ENCODE measurements around the gene MRPS21.
"Not testable (repeated sequence)": the region's sequence is repeated elsewhere in the genome, so short reads cannot be mapped to it uniquely, and the experiment has no call there.

Gene MRPS21

DNA sequence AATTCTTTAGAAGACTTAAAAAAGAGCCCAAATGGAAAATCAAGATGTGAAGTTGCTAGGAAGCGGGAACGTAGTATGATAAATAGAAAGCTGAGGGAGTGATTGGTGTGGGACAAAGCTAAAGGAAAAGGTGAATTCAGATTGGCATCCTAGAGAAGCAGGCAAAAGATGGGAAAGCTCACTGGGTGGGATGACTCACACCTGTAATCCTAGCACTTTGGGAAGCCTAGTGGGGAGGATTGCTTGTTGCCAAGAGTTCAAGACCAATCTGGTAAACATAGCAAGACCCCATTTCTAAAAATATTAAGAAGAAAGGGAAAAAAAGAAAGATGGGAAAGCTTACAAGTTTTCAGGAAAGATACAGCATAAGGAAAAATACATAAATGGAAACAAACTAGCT, 1.8 kb downstream of the MRPS21 start:
- H3K79me2 ChIP-seq (ENCODE audit: low read length) = peaks cover 34% of the 10 kb centered on the region
- H3K27ac ChIP-seq (ENCODE audit: low read length) = no peak overlapping the region
- H3K9me3 ChIP-seq (ENCODE audit: insufficient read depth, low read length) = no peaks in the 10 kb centered on the region
- H3K36me3 ChIP-seq (replicated peaks; ENCODE audit: low read depth, low read length) = peaks cover 24% of the 10 kb centered on the region
- no peaks in the 10 kb centered on the region for H3K27me3 ChIP-seq (ENCODE audit: low read depth, low read length)
- no peak overlapping the region for H2AFZ ChIP-seq (ENCODE audit: low read depth, low read length)
- no peak overlapping the region for H3K9ac ChIP-seq (ENCODE audit: low read length)
- TF ChIP-seq EZH2phosphoT487 (IDR thresholded peaks at IDR 0.05; ENCODE audit: low read depth) = no peak
- no peak for TF ChIP-seq CTCF (IDR thresholded peaks at IDR 0.05; ENCODE audit: low read depth, low read length)
- peaks cover 6% of the 10 kb centered on the region for H3K4me1 ChIP-seq (ENCODE audit: low read length)
- no peaks in the 10 kb centered on the region for H4K20me1 ChIP-seq (ENCODE audit: insufficient read depth, low read length)
- no peak overlapping the region for H3K4me3 ChIP-seq (ENCODE audit: low read length)
- no peak overlapping the region for H3K4me2 ChIP-seq (ENCODE audit: low read length)

DNA sequence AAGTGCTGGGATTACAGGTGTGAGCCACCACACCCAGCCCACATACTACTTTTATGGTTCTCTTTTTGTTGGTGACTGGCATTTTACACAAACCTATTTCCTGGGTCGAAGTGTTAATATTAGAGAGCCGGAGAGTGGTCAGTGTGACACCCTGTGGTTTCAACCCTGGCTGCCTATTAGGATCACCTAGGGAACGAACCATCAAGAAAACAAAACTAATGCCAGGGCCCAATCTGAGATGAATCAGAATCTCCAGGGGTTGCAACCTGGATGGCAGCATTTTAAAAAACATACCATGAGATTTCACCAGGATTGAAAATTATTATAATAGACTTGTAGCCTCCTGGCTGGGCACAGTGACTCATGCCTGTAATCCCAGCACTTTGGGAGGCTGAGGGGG, 6.1 kb downstream of the MRPS21 start:
- H3K4me1 ChIP-seq (ENCODE audit: low read length) = no peaks in the 10 kb centered on the region
- TF ChIP-seq EZH2phosphoT487 (IDR thresholded peaks at IDR 0.05; ENCODE audit: low read depth) (no peak), CTCF (IDR thresholded peaks at IDR 0.05; ENCODE audit: low read depth, low read length) (no peak)
- H3K36me3 ChIP-seq (replicated peaks; ENCODE audit: low read depth, low read length) = peaks cover 46% of the 10 kb centered on the region
- peaks cover 24% of the 10 kb centered on the region for H3K79me2 ChIP-seq (ENCODE audit: low read length)
- no peaks in the 10 kb centered on the region for H3K27me3 ChIP-seq (ENCODE audit: low read depth, low read length)
- no peaks in the 10 kb centered on the region for H4K20me1 ChIP-seq (ENCODE audit: insufficient read depth, low read length)
- no peaks in the 10 kb centered on the region for H3K9me3 ChIP-seq (ENCODE audit: insufficient read depth, low read length)
- no peak overlapping the region for H3K9ac ChIP-seq (ENCODE audit: low read length)
- no peak overlapping the region for H3K4me3 ChIP-seq (ENCODE audit: low read length)
- H3K27ac ChIP-seq (ENCODE audit: low read length) = no peak overlapping the region
- H2AFZ ChIP-seq (ENCODE audit: low read depth, low read length) = no peak overlapping the region
- H3K4me2 ChIP-seq (ENCODE audit: low read length) = no peak overlapping the region

DNA sequence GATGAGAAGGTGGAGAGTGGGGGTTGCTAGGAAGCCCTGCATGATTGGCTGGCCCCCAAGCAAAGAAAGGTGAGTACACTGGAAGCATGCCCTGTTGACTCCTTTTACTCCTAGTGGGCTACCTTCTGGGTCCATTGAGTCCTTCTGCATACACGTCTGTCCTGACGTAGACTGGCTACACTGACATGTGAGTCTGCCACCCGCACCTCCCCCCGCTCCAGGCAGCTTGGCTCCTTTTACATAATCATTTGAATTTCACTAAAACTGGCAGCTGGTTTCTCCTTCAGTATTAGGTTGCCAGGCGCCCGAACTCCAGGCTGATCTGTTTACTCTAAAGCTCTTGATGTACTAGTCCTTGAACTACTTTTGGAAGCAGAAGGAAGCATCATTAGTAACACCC, 8.7 kb downstream of the MRPS21 start:
- H3K27me3 ChIP-seq (ENCODE audit: low read depth, low read length) = no peaks in the 10 kb centered on the region
- H3K9ac ChIP-seq (ENCODE audit: low read length) = no peak overlapping the region
- peaks cover 4% of the 10 kb centered on the region for H3K79me2 ChIP-seq (ENCODE audit: low read length)
- H4K20me1 ChIP-seq (ENCODE audit: insufficient read depth, low read length) = no peaks in the 10 kb centered on the region
- H3K4me2 ChIP-seq (ENCODE audit: low read length) = no peak overlapping the region
- H3K36me3 ChIP-seq (replicated peaks; ENCODE audit: low read depth, low read length) = peaks cover 44% of the 10 kb centered on the region
- H3K4me3 ChIP-seq (ENCODE audit: low read length) = no peak overlapping the region
- no peak overlapping the region for H3K27ac ChIP-seq (ENCODE audit: low read length)
- H3K4me1 ChIP-seq (ENCODE audit: low read length) = no peaks in the 10 kb centered on the region
- no peak overlapping the region for H2AFZ ChIP-seq (ENCODE audit: low read depth, low read length)
- no peaks in the 10 kb centered on the region for H3K9me3 ChIP-seq (ENCODE audit: insufficient read depth, low read length)
- TF ChIP-seq EZH2phosphoT487 (IDR thresholded peaks at IDR 0.05; ENCODE audit: low read depth) = no peak
- TF ChIP-seq CTCF (IDR thresholded peaks at IDR 0.05; ENCODE audit: low read depth, low read length) = no peak

DNA sequence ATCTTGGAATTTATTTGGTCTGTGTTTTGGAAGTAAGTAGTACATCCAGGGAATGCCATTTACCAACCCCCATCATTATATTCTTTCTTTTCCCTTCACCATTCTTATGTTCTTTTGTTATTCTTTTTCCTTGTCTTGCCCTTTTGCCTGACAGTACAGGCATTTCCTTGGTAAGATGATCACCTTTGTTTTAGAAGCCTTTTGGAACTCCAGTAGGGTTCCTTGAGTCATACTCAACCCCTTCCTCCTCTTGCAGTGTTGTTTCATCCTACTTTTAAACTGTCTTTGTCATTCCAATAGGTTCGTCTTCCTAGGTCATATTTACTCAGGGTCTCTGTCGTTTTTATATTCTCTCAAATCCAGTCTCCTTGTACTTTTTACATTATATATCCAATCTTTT, 9.2 kb downstream of the MRPS21 start:
- Histone ChIP-seq H3K79me2 (ENCODE audit: low read length) (peaks cover 4% of the 10 kb centered on the region), H3K27me3 (ENCODE audit: low read depth, low read length) (no peaks in the 10 kb centered on the region), H3K9me3 (ENCODE audit: insufficient read depth, low read length) (no peaks in the 10 kb centered on the region), H4K20me1 (ENCODE audit: insufficient read depth, low read length) (no peaks in the 10 kb centered on the region), H3K4me3 (ENCODE audit: low read length) (no peak overlapping the region), H3K27ac (ENCODE audit: low read length) (no peak overlapping the region), H2AFZ (ENCODE audit: low read depth, low read length) (no peak overlapping the region), H3K4me2 (ENCODE audit: low read length) (no peak overlapping the region), H3K36me3 (replicated peaks; ENCODE audit: low read depth, low read length) (peaks cover 50% of the 10 kb centered on the region), H3K4me1 (ENCODE audit: low read length) (no peaks in the 10 kb centered on the region), H3K9ac (ENCODE audit: low read length) (no peak overlapping the region)
- TF ChIP-seq EZH2phosphoT487 (IDR thresholded peaks at IDR 0.05; ENCODE audit: low read depth) = no peak
- TF ChIP-seq CTCF (IDR thresholded peaks at IDR 0.05; ENCODE audit: low read depth, low read length) = no peak

DNA sequence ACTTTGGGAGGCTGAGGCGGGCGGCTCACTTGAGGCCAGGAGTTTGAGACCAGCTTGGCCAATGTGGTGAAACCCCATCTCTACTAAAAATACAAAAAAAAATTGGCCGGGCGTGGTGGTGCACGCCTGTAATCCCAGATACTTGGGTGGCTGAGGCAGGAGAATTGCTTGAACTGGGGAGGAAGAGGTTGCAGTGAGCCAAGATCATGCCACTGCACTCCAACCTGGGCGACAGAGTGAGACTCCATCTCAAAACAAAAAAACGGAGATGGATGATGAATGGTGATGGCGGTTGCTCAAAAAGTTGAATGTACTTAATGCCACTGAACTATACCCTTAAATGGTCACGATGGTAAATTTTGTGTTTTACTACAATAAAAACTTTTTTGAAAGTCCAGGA, 14.9 kb downstream of the MRPS21 start:
- H3K27ac ChIP-seq (ENCODE audit: low read length); H3K9me3 ChIP-seq (ENCODE audit: insufficient read depth, low read length); H3K27me3 ChIP-seq (ENCODE audit: low read depth, low read length); H4K20me1 ChIP-seq (ENCODE audit: insufficient read depth, low read length); H2AFZ ChIP-seq (ENCODE audit: low read depth, low read length); H3K9ac ChIP-seq (ENCODE audit: low read length); H3K79me2 ChIP-seq (ENCODE audit: low read length); H3K4me3 ChIP-seq (ENCODE audit: low read length); H3K4me2 ChIP-seq (ENCODE audit: low read length); H3K4me1 ChIP-seq (ENCODE audit: low read length): not testable (repeated sequence)
- H3K36me3 ChIP-seq (replicated peaks; ENCODE audit: low read depth, low read length) = peaks cover 32% of the 10 kb centered on the region
